ENCODE measurements around the gene DNTT.

The DNTT gene

DNA sequence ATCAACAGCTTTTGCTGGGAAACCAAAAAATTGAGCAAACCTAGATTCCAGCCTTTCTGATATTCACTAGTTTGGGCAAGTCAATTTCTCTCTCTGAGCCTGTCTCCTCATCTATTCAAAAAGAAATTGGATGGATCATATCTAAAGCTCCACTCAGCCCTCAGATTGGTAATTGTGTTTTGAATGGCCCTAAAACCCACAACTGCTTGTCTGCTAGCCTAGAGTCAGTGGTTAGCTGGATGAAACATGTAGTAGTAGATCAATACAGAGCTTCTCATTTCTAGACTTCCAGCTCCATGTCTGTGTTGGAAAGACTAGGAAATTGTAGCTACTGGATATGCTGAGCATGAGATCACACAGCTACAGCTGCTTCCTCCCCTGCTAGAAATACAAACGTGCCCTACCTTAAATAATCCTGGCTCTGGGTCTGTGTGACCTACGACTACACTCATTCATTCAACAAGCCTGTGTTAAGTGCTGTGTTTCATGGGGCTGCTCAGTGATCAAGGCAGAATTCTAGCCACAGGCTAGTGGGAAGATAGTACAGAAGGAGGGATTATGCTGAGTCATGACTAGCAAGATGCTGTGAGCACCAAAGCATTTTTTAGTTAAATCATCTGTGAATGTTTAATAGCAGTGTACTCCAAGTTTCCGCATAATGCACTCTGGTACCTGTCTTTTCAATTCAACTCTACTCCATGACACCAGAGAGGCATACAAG is 15.7 kb downstream of the DNTT start:
- H3K4me3 ChIP-seq (ENCODE audit: low read depth, low read length): no peak overlapping the region
- TF ChIP-seq, protein P1, sequence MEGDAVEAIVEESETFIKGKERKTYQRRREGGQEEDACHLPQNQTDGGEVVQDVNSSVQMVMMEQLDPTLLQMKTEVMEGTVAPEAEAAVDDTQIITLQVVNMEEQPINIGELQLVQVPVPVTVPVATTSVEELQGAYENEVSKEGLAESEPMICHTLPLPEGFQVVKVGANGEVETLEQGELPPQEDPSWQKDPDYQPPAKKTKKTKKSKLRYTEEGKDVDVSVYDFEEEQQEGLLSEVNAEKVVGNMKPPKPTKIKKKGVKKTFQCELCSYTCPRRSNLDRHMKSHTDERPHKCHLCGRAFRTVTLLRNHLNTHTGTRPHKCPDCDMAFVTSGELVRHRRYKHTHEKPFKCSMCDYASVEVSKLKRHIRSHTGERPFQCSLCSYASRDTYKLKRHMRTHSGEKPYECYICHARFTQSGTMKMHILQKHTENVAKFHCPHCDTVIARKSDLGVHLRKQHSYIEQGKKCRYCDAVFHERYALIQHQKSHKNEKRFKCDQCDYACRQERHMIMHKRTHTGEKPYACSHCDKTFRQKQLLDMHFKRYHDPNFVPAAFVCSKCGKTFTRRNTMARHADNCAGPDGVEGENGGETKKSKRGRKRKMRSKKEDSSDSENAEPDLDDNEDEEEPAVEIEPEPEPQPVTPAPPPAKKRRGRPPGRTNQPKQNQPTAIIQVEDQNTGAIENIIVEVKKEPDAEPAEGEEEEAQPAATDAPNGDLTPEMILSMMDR (IDR thresholded peaks at IDR 0.05; ENCODE audit: borderline replicate concordance, insufficient read depth, low read depth, low read length): no peak

DNA sequence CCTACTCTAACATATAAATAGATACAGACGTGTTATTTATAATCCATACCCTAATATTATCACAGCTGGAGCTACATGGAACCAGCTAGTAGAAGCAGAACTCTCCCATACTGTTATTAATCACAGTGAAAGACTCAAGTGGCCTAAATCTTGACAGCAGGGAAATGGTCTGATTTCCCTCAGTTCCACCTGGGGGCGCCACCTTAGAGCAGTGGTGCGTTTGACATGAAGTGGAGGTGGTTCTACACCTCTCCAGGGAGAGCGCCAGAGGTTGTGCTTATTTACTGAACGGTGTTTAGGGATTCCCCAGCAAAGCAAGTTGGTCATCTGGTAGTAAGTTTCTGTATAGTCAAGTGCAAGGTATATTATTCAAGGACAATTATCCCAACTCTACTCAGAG is 17.6 kb downstream of the DNTT start:
- no peak overlapping the region for H3K4me3 ChIP-seq (ENCODE audit: low read depth, low read length)
- TF ChIP-seq, protein P1 (IDR thresholded peaks at IDR 0.05; ENCODE audit: borderline replicate concordance, insufficient read depth, low read depth, low read length): peak; percentile 17; the same call in 1 of the 2 replicates

- H3K4me3 ChIP-seq (ENCODE audit: low read depth, low read length): no peak overlapping the region
- TF ChIP-seq, protein P1 (IDR thresholded peaks at IDR 0.05; ENCODE audit: borderline replicate concordance, insufficient read depth, low read depth, low read length): no peak
These were observed 18.0 kb downstream of the DNTT start for GRCh38 chr10:96322275-96322674.

- H3K4me3 ChIP-seq (ENCODE audit: low read depth, low read length): no peak overlapping the region
- TF ChIP-seq, protein P1 (IDR thresholded peaks at IDR 0.05; ENCODE audit: borderline replicate concordance, insufficient read depth, low read depth, low read length): no peak
These were observed 20.2 kb downstream of the DNTT start for GRCh38 chr10:96324447-96324846.

DNA sequence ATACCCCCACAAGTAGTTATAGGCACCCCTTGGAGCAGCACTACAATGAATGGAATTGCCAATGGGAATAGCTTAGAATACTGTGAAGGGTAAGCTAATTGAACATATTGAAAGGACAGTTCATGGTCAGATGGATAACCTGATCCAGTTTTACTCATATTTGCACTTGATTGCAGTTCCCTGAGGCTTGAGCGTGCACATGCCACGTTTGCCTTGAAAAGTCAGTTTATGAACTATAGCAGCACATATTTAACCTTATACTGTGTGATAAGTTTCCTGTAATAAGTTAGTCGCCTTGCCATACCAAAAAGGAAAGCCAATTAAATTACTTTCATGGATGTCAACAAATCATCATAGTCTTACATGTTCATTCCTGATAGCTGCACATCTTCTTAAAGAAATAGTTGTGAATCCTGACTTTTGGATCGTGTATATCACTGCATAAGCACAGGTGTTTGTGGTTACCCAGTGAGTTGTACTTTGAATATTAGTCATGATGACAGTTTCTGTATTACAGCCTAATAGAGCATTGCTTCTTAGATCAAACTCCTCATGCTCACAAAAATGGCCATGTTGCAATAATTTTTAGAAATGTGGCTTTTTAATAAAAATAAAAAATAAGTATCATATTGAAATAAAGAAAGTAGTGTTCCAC is 21.6 kb downstream of the DNTT start:
- no peak overlapping the region for H3K4me3 ChIP-seq (ENCODE audit: low read depth, low read length)
- TF ChIP-seq, protein P1 (IDR thresholded peaks at IDR 0.05; ENCODE audit: borderline replicate concordance, insufficient read depth, low read depth, low read length): no peak

DNA sequence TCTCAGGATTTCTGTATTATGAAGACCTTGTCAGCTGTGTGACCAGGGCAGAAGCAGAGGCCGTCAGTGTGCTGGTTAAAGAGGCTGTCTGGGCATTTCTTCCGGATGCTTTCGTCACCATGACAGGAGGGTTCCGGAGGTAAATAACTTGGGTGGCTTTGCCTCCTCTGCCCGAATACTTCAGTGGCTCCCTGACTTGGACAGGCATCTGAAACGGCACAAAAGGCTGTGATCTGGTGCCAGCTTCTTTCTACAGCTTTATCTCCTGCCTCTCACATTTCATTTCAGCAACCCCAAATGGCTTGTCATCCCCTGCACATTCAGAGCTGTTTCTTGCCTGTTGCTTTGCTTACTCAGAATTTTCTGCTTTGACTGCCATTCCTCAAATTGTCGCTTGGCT is 23.2 kb downstream of the DNTT start:
- TF ChIP-seq, protein P1 (IDR thresholded peaks at IDR 0.05; ENCODE audit: borderline replicate concordance, insufficient read depth, low read depth, low read length): no peak

DNA sequence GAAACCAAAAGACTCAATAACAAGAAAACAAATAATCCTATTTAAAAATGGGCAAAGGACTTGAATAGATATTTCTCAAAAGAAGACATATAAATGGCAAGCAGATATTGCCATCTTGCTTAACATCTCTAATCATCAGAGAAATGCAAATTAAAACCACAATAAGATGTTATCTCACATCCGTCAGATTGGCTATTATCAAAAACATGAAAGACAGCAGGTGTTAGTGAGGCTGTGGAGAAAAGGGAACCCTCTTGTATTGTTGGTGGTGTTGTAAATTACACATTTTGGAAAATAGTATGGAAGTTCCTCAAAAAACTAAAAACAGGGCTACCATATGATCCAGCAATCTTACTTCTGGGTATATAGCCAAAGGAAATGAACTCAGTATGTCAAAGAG is 28.9 kb downstream of the DNTT start:
- TF ChIP-seq, protein P1 (IDR thresholded peaks at IDR 0.05; ENCODE audit: borderline replicate concordance, insufficient read depth, low read depth, low read length): no peak
- no peak overlapping the region for H3K4me3 ChIP-seq (ENCODE audit: low read depth, low read length)

More for the DNA sequence above, 23.2 kb downstream of the DNTT start:
- H3K4me3 ChIP-seq (ENCODE audit: low read depth, low read length): no peak overlapping the region

Measured in GM12875 (cell line).